ENCODE measurements around the gene KCNT2.
"Not testable (repeated sequence)": the region's sequence is repeated elsewhere in the genome, so short reads cannot be mapped to it uniquely, and the experiment has no call there.

The KCNT2 gene

DNA sequence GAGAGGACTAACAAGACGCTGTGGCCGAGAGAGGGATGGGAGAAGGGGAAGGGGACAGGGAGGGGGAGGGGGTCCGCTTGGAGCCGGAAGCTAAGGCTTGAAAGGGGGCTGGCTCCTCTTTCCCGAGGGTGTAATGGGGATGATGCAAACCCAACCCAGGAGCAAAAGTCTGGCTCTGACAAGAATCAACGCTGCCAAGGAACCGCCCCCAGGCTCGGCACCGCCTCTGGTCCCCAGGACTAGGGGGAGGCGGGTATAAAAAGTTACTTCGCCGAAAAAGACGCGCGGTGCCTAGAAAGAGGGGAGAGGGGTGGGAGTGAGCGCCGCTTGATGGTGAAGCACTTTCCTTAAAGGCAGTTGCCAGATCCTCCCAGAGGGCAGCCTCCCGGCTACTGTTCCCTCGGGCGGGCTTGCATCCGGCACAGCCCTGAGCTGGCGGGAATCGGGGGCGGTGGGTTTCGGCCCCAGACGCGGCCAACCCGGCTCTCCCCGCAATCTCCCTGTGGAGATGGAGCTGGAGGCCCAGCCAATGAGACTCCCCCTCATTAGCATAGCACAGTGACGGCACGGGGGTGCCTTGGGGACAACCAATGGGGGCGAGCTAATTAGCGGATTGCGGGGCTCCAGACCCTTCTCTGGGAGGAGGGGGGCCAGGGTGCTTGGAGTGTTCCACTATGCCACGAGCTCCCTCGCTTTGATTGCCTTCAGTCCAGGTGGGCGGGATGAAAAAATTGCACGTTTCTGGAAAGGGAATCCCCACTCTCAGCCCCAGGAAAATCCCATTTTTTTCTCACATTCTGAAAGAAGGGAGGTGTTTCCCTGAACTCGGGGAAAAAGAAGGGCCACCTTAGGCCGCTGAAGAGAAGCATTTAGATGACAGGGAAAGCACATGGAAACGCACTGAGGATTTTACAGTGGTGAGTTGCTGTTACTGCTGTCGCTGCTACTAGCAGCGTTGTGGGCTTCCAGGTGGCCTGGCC is at the start of gene KCNT2:
KCNT2 (minus strand) TSS at position 51 of the 980 bp plus-strand sequence. CDS start 131 bp downstream, outside the sequence.
- no peak for DNase-seq (ENCODE audit: low read depth in 2 of 2)

DNA sequence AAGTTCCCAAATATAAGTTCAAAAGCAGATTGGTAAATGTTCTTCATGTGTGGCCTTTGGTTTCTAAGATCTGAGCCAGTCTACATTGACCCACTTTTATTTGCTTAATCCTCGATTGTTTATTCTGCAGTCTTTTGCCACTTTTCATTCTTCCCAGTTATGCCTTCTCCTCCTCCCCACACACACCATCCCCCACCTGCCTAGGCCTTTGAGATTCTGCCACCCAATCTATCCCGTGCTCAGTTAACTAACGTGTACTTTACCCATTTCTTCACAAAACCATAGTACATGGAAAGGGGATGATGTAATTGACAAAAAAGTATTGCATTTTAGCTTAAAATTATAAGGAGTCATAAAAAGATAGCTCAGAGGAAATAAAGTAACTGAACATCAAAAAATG is 47.3 kb upstream of the KCNT2 start:
- no peak for DNase-seq (ENCODE audit: low read depth in 2 of 2)

GRCh38 chr1:196655071-196655470 is 46.8 kb upstream of the KCNT2 start:
- DNase-seq (ENCODE audit: low read depth in 2 of 2) = no peak

DNA sequence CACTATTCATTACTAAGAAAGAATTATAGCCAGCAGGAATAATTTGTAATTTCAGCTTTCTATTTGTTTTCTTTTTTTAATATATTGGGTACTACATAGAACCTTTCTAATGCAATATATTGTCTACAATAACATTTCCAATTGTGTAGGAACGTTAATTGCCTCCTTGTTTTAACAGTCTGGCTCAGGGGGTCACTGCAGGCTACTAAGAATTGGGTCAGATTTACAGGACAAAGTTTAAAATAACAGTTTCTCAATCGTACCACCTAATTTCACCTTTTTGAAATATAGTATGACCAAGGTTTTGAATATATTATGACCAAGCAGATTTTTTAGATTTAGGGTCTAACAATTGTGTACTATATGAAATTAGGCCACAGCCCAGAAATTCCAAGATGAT is 46.0 kb upstream of the KCNT2 start:
- DNase-seq (ENCODE audit: low read depth in 2 of 2) = no peak

DNA sequence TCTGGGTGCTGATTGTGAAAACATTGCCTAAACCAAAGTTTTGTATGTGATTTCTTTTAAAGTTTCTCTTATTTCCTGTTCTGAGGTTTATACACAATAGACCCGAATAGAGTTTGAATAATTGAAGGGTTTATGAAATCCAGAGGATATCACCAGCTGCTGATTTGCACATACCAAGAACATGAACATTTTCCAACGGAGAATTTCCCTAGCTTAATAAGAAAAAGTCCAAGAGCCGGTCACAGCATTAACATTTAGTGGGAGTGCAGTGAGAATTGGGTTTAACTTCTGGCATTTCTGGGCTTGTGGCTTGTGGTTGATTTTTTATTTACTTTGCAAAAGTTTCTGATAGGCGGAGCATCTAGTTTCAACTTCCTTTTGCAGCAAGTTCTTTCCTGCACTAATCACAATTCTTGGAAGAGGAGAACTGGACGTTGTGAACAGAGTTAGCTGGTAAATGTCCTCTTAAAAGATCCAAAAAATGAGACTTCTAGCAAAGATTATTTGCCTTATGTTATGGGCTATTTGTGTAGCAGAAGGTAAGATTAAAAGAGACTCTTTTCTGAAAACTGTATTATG is 43.5 kb upstream of the KCNT2 start, which contains the start of gene CFH:
CFH (plus strand) TSS at position 407 of the 579 bp plus-strand sequence; CDS start at position 482, 75 bp downstream.
- no peak for DNase-seq (ENCODE audit: low read depth in 2 of 2)

DNA sequence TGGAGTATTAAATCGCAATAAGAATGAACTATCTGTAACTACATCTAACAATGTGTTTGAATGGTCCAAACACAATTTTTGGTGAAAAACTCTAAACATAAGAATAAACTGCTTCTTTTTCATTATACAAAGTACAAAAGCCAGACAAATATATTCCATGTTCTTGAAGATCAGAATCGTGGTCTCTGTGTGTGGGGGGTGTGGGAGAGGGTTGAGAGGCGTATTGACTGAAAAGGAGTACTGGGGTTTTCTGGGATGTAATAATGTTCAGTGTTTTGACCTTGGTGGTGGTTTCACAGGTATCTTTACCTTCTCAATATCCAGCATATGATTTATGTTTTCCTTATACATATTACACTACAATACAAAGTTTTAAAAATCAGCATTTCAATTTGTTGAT is 42.8 kb upstream of the KCNT2 start:
- DNase-seq (ENCODE audit: low read depth in 2 of 2) = no peak

DNA sequence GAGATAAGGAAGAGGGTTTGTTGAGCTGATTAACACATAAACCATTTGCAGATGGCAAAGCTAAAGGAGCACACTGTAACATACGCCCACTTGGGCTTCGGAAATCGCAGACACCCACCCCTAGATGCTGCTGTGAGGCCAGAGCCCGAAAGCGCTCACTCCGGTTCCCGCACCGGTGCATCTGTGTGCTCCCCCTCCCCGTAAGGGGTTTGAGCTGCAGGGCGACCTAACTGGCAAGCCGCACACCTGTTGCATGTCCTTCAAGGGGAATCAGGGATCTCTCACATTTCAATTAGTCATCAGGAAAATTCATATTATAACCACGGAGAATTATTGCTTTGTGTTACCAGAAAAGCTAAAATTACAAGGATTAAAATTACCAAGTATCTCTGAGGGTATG is 42.2 kb upstream of the KCNT2 start:
- DNase-seq (ENCODE audit: low read depth in 2 of 2) = no peak

DNA sequence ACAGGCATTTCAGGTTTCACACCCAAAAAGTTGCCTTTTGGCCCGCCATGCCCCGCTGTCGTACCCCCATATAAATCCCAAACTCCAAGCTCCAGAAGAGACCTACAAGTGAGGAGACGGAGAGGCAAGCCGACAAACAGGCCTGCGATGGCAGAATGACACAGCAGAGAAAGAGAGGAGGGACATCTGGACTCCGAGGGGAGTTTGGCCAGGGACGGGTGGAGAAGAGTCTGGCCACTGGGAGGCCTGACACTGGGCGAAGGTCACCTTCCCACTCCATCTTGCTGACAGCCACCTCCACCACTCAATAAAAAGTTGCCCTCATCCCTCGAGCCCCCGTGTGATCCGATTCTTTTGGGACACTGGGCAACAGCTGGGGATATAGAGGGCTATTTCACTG is 41.8 kb upstream of the KCNT2 start:
- DNase-seq (ENCODE audit: low read depth in 2 of 2) = no peak

GRCh38 chr1:196640976-196641375 is 32.7 kb upstream of the KCNT2 start:
- DNase-seq (ENCODE audit: low read depth in 2 of 2) = no peak

DNA sequence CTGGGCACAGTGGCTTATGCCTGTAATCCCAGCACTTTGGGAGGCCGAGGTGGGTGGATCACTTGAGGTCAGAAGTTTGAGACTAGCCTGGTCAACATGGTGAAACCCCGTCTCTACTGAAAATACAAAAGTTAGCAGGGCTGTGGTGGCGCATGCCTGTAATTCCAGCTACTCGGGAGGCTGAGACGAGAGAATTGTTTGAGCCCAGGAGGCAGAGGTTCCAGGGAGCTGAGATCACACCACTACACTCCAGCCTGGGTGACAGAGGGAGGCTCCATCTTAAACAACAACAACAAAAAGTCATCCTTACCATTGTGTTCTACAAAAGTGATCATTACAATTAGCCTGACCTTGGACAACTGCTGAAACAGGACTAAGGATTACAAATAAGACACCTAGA is 31.1 kb upstream of the KCNT2 start:
- not testable (repeated sequence) for DNase-seq (ENCODE audit: low read depth in 2 of 2)

DNA sequence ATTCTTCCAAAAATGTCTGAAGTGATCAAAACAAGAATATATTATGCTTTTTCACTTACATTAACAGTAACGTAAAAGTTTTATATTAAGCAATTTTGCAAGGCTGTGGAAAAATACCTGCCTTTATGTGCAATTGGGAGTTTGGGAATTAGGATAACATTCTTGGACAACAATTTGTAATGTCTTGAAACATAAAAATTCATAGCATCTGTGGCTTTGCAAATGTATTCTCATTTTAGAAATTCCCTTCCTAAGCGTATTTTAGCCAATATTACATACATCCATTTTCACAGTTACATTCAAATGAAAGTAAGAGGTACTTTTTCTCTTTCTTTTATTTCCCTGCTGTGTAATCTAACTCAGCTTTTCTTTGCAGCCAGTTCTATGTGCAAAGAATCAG is 30.2 kb upstream of the KCNT2 start:
- DNase-seq (ENCODE audit: low read depth in 2 of 2) = no peak

DNA sequence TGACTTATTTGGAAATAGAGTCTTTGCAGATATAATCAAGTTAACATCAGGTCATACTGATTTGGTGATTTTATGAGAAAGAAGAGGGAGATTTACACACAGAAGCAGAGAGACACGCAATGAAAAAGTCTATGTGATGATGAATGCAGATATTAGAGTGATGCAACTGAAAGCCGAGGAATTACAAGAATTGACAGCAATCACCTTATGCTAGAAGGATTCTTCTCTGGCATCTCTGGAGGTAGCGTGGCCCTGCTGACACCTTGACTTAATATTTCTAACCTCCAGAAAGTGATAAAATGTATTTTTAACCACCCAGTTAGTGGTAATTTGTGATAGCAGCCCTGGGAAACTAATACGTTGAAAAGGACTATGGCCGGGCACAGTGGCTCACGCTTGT is 29.4 kb upstream of the KCNT2 start:
- DNase-seq (ENCODE audit: low read depth in 2 of 2) = no peak

DNA sequence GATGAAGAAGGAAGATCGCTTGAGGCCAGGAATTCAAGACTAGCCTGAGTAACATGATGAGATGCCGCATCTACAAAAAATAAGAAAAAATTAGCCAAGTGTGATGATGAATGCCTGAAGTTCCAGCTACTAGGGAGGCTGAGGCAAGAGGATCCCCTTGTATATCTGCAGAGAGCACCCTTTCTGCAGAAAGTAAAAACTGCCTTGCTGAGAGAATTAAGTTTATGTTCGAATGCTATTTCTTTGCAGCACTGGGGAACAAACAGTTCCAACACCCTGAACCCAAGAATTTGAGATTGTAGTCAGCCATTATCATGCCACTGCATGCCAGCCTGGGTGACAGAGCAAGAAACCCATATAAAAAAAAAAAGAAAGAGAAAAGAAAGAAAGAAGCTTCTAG is 20.6 kb upstream of the KCNT2 start:
- no peak for DNase-seq (ENCODE audit: low read depth in 2 of 2)

- DNase-seq (ENCODE audit: low read depth in 2 of 2) = no peak
These were observed 14.8 kb upstream of the KCNT2 start for GRCh38 chr1:196623079-196623478.

- no peak for DNase-seq (ENCODE audit: low read depth in 2 of 2)
These were observed 11.5 kb upstream of the KCNT2 start for GRCh38 chr1:196619721-196620120.

DNA sequence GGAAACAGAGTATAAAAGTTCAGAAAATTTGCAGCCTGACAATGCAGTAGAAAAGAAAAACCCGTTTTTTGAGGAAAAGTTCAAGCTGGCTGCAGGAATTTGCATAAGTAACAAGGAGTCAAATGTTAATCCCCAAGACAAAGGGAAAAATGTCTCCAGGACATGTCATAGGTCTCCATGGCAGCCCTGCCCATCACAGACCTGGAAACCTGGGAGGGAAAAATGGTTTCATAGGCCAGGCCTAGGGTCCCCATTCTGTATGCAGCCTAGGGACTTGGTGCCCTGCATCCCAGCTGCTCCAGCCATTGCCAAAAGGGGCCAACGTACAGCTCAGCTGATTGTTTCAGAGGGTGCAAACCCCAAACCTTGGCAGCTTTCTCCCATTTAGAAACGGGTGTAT is 3.6 kb upstream of the KCNT2 start:
- no peak for DNase-seq (ENCODE audit: low read depth in 2 of 2)

DNA sequence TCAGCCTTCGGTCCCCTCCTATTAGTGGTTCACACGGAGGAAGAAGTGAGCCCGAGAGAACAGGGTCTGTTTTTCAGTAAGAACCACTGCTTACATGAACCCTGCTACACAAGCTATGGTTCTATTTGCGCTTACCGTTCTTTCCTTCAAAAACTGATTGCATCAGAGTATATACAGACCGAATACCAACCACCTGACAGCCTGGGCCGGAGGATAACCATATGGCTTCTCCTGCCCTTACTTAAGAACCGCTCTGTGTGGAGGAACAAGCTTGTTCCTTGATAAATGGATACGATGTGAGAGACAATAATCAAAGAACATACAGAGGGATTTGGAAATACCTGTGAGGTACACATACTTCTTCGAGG is 1.1 kb upstream of the KCNT2 start:
- no peak for DNase-seq (ENCODE audit: low read depth in 2 of 2)

DNA sequence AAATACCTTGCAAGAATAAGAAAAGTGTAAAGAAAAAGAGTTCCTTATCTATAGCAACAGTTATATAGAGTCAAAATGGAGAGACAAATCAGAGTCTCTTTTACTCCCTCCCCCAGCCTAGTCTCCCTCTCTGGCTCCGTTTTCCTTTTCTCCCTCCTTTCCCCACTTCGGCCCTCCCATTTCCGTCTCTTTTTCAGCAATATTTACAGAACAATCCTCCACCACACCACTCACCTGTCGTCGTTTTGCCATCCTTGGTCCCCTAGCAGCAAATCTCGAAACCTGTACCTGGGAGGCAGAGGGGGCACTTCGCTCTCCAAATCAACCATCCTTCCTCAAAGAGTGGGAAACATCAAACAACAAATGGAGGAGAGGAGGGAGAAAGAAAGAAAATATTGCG is 259 bp downstream of the KCNT2 start:
- no peak for DNase-seq (ENCODE audit: low read depth in 2 of 2)

DNA sequence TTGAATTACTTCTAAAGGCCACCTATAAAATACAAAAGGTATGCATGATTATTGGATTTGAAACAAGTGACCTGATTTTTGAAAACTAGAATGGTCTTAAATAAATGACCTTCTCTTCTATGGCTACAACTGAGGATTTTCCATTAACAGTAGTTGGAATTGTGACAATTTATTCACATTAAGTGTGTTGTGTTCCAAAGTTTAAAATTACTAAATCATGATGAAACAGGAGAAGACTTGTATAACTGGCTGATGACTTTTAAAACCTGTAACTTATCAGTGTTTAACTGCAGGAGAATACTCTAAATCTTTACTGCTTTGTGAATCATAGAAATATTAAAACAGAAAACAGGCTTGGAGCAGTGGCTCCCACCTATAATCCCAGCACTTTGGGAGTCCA is 4.6 kb downstream of the KCNT2 start:
- DNase-seq (ENCODE audit: low read depth in 2 of 2) = no peak

- DNase-seq (ENCODE audit: low read depth in 2 of 2) = no peak
These were observed 9.1 kb downstream of the KCNT2 start for GRCh38 chr1:196598942-196599748.

GRCh38 chr1:196594700-196595099 is 13.5 kb downstream of the KCNT2 start:
- no peak for DNase-seq (ENCODE audit: low read depth in 2 of 2)

GRCh38 chr1:196593955-196594354 is 14.3 kb downstream of the KCNT2 start:
- no peak for DNase-seq (ENCODE audit: low read depth in 2 of 2)
